K562 (cell line): Measurements from ENCODE around the gene BTBD1. TPM values are rescaled to one million over a fixed set of nuclear protein-coding genes. Genes with fewer than 3 reads are reported as not detected.
A peak's percentile ranks its signal among the peaks of the same experiment; 100 is the strongest.

ENCODE experiments used
- ELF4 ChIP-seq: fragments of 450-650 bp; formaldehyde crosslinking; IDR thresholded peaks from 2 replicates; pipeline ENCODE4 v1.4.0; 2022; ENCODE audit warnings: missing genetic modification characterization
- EP300 ChIP-seq: IDR thresholded peaks from 2 replicates; pipeline ENCODE4 v1.6.1; 2012; ENCODE audit warnings: low read length, improper control_type of control experiment
- HES1 ChIP-seq: fragments of 450-650 bp; IDR thresholded peaks from 2 replicates; pipeline ENCODE4 v1.6.1; 2016; ENCODE audit warnings: low read depth, mild to moderate bottlenecking, moderate library complexity
- MAZ ChIP-seq, 2 experiments: fragments of 450-650 bp in 1 of 2; sonication (generic) in 1 of 2; formaldehyde crosslinking; IDR thresholded peaks in 1 of 2; conservative IDR thresholded peaks in 1 of 2; 2 replicates each; pipeline versions ENCODE4 v1.4.0 to v1.5.0; 2020; ENCODE audit warnings: mild to moderate bottlenecking in 1 of 2, missing genetic modification reagents in 1 of 2
- MTA1 ChIP-seq: fragments of 450-650 bp; IDR thresholded peaks from 2 replicates; pipeline ENCODE4 v1.6.1; 2017; ENCODE audit warnings: borderline replicate concordance
- MYNN ChIP-seq, 2 experiments: sonication (generic); formaldehyde crosslinking in 1 of 2; IDR thresholded peaks; 2 replicates each; pipeline versions ENCODE4 v1.5.0 to v1.6.1; 2016 to 2020; ENCODE audit warnings: antibody characterized with exemption in 1 of 2, missing genetic modification reagents in 1 of 2
- RAD21 ChIP-seq, 2 experiments: fragments of 250-450 bp in 1 of 2; fragments of 450-650 bp in 1 of 2; sonication (Bioruptor Pico) in 1 of 2; formaldehyde crosslinking in 1 of 2; IDR thresholded peaks in 1 of 2; conservative IDR thresholded peaks in 1 of 2; 2 replicates each; pipeline versions ENCODE4 v1.4.0 to v1.8.0; 2020 to 2022; ENCODE audit warnings: mild to moderate bottlenecking in 2 of 2, moderate library complexity in 1 of 2
- RFX1 ChIP-seq: fragments of 450-650 bp; IDR thresholded peaks from 2 replicates; pipeline ENCODE4 v1.6.1; 2016; ENCODE audit warnings: mild to moderate bottlenecking, moderate library complexity
- SMAD4 ChIP-seq: fragments of 250-450 bp; sonication (Bioruptor Pico); conservative IDR thresholded peaks from 2 replicates; pipeline ENCODE4 v1.8.0; 2021; ENCODE audit warnings: inconsistent platforms, mild to moderate bottlenecking, moderate library complexity
- TEAD4 ChIP-seq, 2 experiments: sonication (generic) in 1 of 2; formaldehyde crosslinking in 1 of 2; IDR thresholded peaks; 2 replicates each; pipeline versions ENCODE4 v1.6.1 to v1.8.0; 2012 to 2022; ENCODE audit warnings: borderline replicate concordance in 1 of 2, inconsistent platforms in 1 of 2, low read length in 1 of 2, mild to moderate bottlenecking in 1 of 2, missing genetic modification reagents in 1 of 2
- VEZF1 ChIP-seq: fragments of 200-800 bp; sonication (Bioruptor generic); IDR thresholded peaks from 2 replicates; pipeline ENCODE4 v1.6.1; 2017; ENCODE audit warnings: missing genetic modification characterization, missing compliant biosample characterization
- ZNF280A ChIP-seq: fragments of 450-650 bp; IDR thresholded peaks from 2 replicates; pipeline ENCODE4 v1.6.1; 2018; ENCODE audit warnings: mild to moderate bottlenecking, low read depth; ENCODE audit not compliant: partially characterized antibody
- ZNF384 ChIP-seq: IDR thresholded peaks from 2 replicates; pipeline ENCODE4 v1.6.1; 2012; ENCODE audit warnings: low read depth, low read length, improper control_type of control experiment
- ZNF407 ChIP-seq: fragments of 450-650 bp; IDR thresholded peaks from 2 replicates; pipeline ENCODE4 v1.6.1; 2016; ENCODE audit warnings: low read depth
- polyA plus RNA-seq, 8 experiments: library from polyadenylated mRNA; depleted of rRNA in 4 of 8; stranded (reverse) in 5 of 8; unstranded in 3 of 8; fragments of >200 nt; fragmentation: Nextera tagmentation in 2 of 8; fragmentation: Illumina TruSeq in 1 of 8; extraction: Ambion mirVana in 2 of 8; extraction: Trizol in 1 of 8; gene quantifications; 2 replicates each; pipeline versions ENCODE4 v1.2.1 to v1.2.3, GENCODE V29; 2011 to 2014; ENCODE audit warnings: inconsistent platforms in 1 of 8, missing spikeins in 1 of 8
- total RNA-seq, 7 experiments: library from RNA; depleted of rRNA in 6 of 7; stranded (reverse); fragments of >200 nt in 6 of 7; fragmentation: Illumina TruSeq in 2 of 7; extraction: Trizol in 2 of 7; gene quantifications; 2 replicates each; pipeline versions ENCODE4 v1.2.1 to v1.2.3, GENCODE V29; 2011 to 2021; ENCODE audit warnings: low replicate concordance in 1 of 7

The BTBD1 gene
- total and polyA plus RNA-seq, 9 of the 15 experiments (the other 6 are each of a cell fraction or from before 2014, with no cell fraction given): 19.4 to 106 (median 90.4) TPM

- TF ChIP-seq HES1 (0 out of 2 replicates have a peak, but pooled peaks have one; percentile 38), MYNN (IDR thresholded peaks at IDR 0.05) (peak; percentile 55; the same call in 1 of the 2 replicates), MYNN (CRISPR knock-in tag; IDR thresholded peaks at IDR 0.05) (no peak), ZNF280A (no peak), ZNF407 (0 out of 2 replicates have a peak, but pooled peaks have one; percentile 32), RFX1 (no peak), VEZF1 (CRISPR knock-in tag) (peak; percentile 59), ZNF384 (peak; percentile 50), SMAD4 (CRISPR knock-in tag) (peak; percentile 96), TEAD4 (IDR thresholded peaks at IDR 0.05; ENCODE audit: low read length) (peak; percentile 95), TEAD4 (CRISPR knock-in tag; IDR thresholded peaks at IDR 0.05; ENCODE audit: borderline replicate concordance) (no peak), MAZ (CRISPR knock-in tag; conservative IDR thresholded peaks at IDR 0.05 in 1 of 2, IDR thresholded peaks at IDR 0.05 in 1 of 2) (peak in 1 of 2 experiments; percentile 69; a peak in 1 of 4 replicates), RAD21 (CRISPR knock-in tag; conservative IDR thresholded peaks at IDR 0.05 in 1 of 2, IDR thresholded peaks at IDR 0.05 in 1 of 2) (peak in 1 of 2 experiments; percentile 19; a peak in 2 of 4 replicates), ELF4 (CRISPR knock-in tag) (peak; percentile 49; the same call in 1 of the 2 replicates), EP300 (peak; percentile 96), MTA1 (peak; percentile 61; the same call in 1 of the 2 replicates)
These were observed 25.4 kb upstream of the BTBD1 start (continued) for GRCh38 chr15:83092309-83092976.
